ENCODE measurements around the gene DIAPH3.
"Not testable (repeated sequence)": the region's sequence is repeated elsewhere in the genome, so short reads cannot be mapped to it uniquely, and the experiment has no call there.

- TF ChIP-seq CTCF (conservative IDR thresholded peaks at IDR 0.05; ENCODE audit: low read depth, low read length); EZH2 (IDR thresholded peaks at IDR 0.05; ENCODE audit: borderline replicate concordance, low read depth, low read length, poor library complexity, severe bottlenecking): not testable (repeated sequence)
Observed at GRCh38 chr13:60048353-60048752, 115.4 kb downstream of the DIAPH3 start.

Data from A673 (cell line).